ENCODE measurements around the gene NRCAM. TPM values are rescaled to one million over a fixed set of nuclear protein-coding genes. Genes with fewer than 3 reads are reported as not detected.
"Not testable (repeated sequence)": the region's sequence is repeated elsewhere in the genome, so short reads cannot be mapped to it uniquely, and the experiment has no call there.

Gene NRCAM
- total and polyA plus RNA-seq, 2 experiments from 2014 or later, result 0.76 to 3.9 TPM

GRCh38 chr7:108348913-108349312 is 107.3 kb downstream of the NRCAM start:
- no peaks in the 10 kb centered on the region for H3K4me1 ChIP-seq (ENCODE audit: low read depth)
- no peak overlapping the region for H3K4me3 ChIP-seq
- no peaks in the 10 kb centered on the region for H3K36me3 ChIP-seq
- H3K9me3 ChIP-seq (ENCODE audit: low read depth), result no peaks in the 10 kb centered on the region
- DNase-seq (ENCODE audit: low read depth in 1 of 2, low spot score in 1 of 2), result peak in 1 of 2 donors; percentile 92
- TF ChIP-seq CTCF (IDR thresholded peaks at IDR 0.05; ENCODE audit: low read depth, low read length), result no peak
- H3K27ac ChIP-seq, result no peak overlapping the region
- H3K27me3 ChIP-seq, result no peaks in the 10 kb centered on the region

GRCh38 chr7:108347616-108348015 is 108.6 kb downstream of the NRCAM start:
- Histone ChIP-seq H3K4me3 (no peak overlapping the region), H3K27me3 (no peaks in the 10 kb centered on the region), H3K36me3 (no peaks in the 10 kb centered on the region), H3K4me1 (ENCODE audit: low read depth) (no peaks in the 10 kb centered on the region), H3K27ac (no peak overlapping the region), H3K9me3 (ENCODE audit: low read depth) (no peaks in the 10 kb centered on the region)
- no peak for TF ChIP-seq CTCF (IDR thresholded peaks at IDR 0.05; ENCODE audit: low read depth, low read length)
- DNase-seq (ENCODE audit: low read depth in 1 of 2, low spot score in 1 of 2), result peak; percentile 79 to 82

- Histone ChIP-seq H3K27me3 (no peaks in the 10 kb centered on the region), H3K4me3 (no peak overlapping the region)
- TF ChIP-seq CTCF (IDR thresholded peaks at IDR 0.05; ENCODE audit: low read depth, low read length), result no peak
These were observed 110.4 kb downstream of the NRCAM start for GRCh38 chr7:108345710-108346336.

GRCh38 chr7:108340856-108341411 is 115.3 kb downstream of the NRCAM start:
- TF ChIP-seq CTCF (IDR thresholded peaks at IDR 0.05; ENCODE audit: low read depth, low read length), result no peak
- Histone ChIP-seq H3K9me3 (ENCODE audit: low read depth) (no peaks in the 10 kb centered on the region), H3K4me3 (no peak overlapping the region), H3K36me3 (no peaks in the 10 kb centered on the region), H3K27me3 (no peaks in the 10 kb centered on the region), H3K27ac (no peak overlapping the region), H3K4me1 (ENCODE audit: low read depth) (no peaks in the 10 kb centered on the region)
- no peak for DNase-seq (ENCODE audit: low read depth in 1 of 2, low spot score in 1 of 2)

More at GRCh38 chr7:108345710-108346336, 110.4 kb downstream of the NRCAM start:
- no peaks in the 10 kb centered on the region for H3K9me3 ChIP-seq (ENCODE audit: low read depth)
- no peaks in the 10 kb centered on the region for H3K36me3 ChIP-seq
- no peak overlapping the region for H3K27ac ChIP-seq
- no peak for DNase-seq (ENCODE audit: low read depth in 1 of 2, low spot score in 1 of 2)
- no peaks in the 10 kb centered on the region for H3K4me1 ChIP-seq (ENCODE audit: low read depth)

- not testable (repeated sequence) for H3K4me1 ChIP-seq (ENCODE audit: low read depth); H3K4me3 ChIP-seq; H3K36me3 ChIP-seq; H3K9me3 ChIP-seq (ENCODE audit: low read depth); H3K27me3 ChIP-seq; H3K27ac ChIP-seq; DNase-seq (ENCODE audit: low read depth in 1 of 2, low spot score in 1 of 2)
These were observed 115.8 kb downstream of the NRCAM start for GRCh38 chr7:108340406-108340805.

GRCh38 chr7:108335269-108335918 is 120.8 kb downstream of the NRCAM start:
- Histone ChIP-seq H3K4me1 (ENCODE audit: low read depth) (peaks cover 5% of the 10 kb centered on the region), H3K9me3 (ENCODE audit: low read depth) (no peaks in the 10 kb centered on the region), H3K27me3 (no peaks in the 10 kb centered on the region), H3K36me3 (no peaks in the 10 kb centered on the region), H3K4me3 (no peak overlapping the region), H3K27ac (no peak overlapping the region)
- peak; percentile 42 to 45 for DNase-seq (ENCODE audit: low read depth in 1 of 2, low spot score in 1 of 2)
- no peak for TF ChIP-seq CTCF (IDR thresholded peaks at IDR 0.05; ENCODE audit: low read depth, low read length)

Measured in cardiac muscle cell (in vitro differentiated cells and primary cell).